Keratinocyte (primary cell): Measurements from ENCODE around the gene NODAL.

Experiments
- CTCF ChIP-seq, 3 experiments: IDR thresholded peaks in 1 of 3; conservative IDR thresholded peaks in 1 of 3; optimal IDR thresholded peaks in 1 of 3; 2 replicates in 2 of 3; 3 replicates in 1 of 3; pipeline versions ENCODE3 to v1.5.1; 2011; ENCODE audit warnings: low read length in 3 of 3, mild to moderate bottlenecking in 3 of 3, moderate library complexity in 2 of 3, control low read depth in 1 of 3, inconsistent platforms in 1 of 3; ENCODE audit not compliant: insufficient read depth in 2 of 3; ENCODE audit errors: extremely low read depth in 1 of 3
- EZH2 ChIP-seq: IDR thresholded peaks from one replicate; pipeline ENCODE4 v1.6.1; 2012; ENCODE audit warnings: inconsistent platforms, mild to moderate bottlenecking, low read length, moderate library complexity

GRCh38 chr10:70412356-70412755 is 29.1 kb downstream of the NODAL start:
- no peak for TF ChIP-seq CTCF (optimal IDR thresholded peaks at IDR 0.05 in 1 of 3, IDR thresholded peaks at IDR 0.05 in 1 of 3, conservative IDR thresholded peaks at IDR 0.05 in 1 of 3; ENCODE audit: extremely low read depth in 1 of 3, insufficient read depth in 2 of 3, low read length in 3 of 3)
- no peak for TF ChIP-seq EZH2
